OCI-LY1 (cell line): ENCODE measurements around the gene OSGEPL1.

ENCODE experiments used
- H2AFZ ChIP-seq: fragments of 200-600 bp; sonication (generic), shearing (Covaris generic); 2 replicates; pipeline ENCODE4 v1.6.0; 2014; ENCODE audit warnings: antibody characterized with exemption, mild to moderate bottlenecking, low read length
- H3F3A ChIP-seq: fragments of 200-600 bp; sonication (generic), shearing (Covaris generic); 2 replicates; pipeline ENCODE4 v1.6.0; 2014; ENCODE audit warnings: mild to moderate bottlenecking, antibody characterized with exemption, low read length, moderate library complexity; ENCODE audit not compliant: insufficient read depth
- H3K27ac ChIP-seq: fragments of 200-600 bp; sonication (generic); 2 replicates; pipeline ENCODE4 v1.5.1; 2014; ENCODE audit warnings: low read length, mixed run types, mild to moderate bottlenecking, low read depth; ENCODE audit not compliant: poor library complexity, severe bottlenecking
- H3K27me3 ChIP-seq: fragments of 200-600 bp; sonication (generic); 2 replicates; pipeline ENCODE4 v1.6.0; 2014; ENCODE audit warnings: antibody characterized with exemption, mild to moderate bottlenecking, low read length, moderate library complexity; ENCODE audit not compliant: insufficient read depth
- H3K36me3 ChIP-seq: fragments of 200-600 bp; sonication (generic); 2 replicates; pipeline ENCODE4 v1.6.1; 2014; ENCODE audit warnings: mild to moderate bottlenecking, antibody characterized with exemption, low read length, moderate library complexity, mixed read lengths; ENCODE audit not compliant: insufficient read depth
- H3K4me1 ChIP-seq: fragments of 200-600 bp; sonication (generic); 2 replicates; pipeline ENCODE4 v1.5.1; 2014; ENCODE audit warnings: mild to moderate bottlenecking, low read length, moderate library complexity; ENCODE audit not compliant: insufficient read depth, severe bottlenecking
- H3K4me2 ChIP-seq: fragments of 200-600 bp; sonication (generic), shearing (Covaris generic); 2 replicates; pipeline ENCODE4 v1.6.1; 2014; ENCODE audit warnings: low read length
- H3K4me3 ChIP-seq: fragments of 200-600 bp; sonication (generic); 2 replicates; pipeline ENCODE4 v1.5.1; 2014; ENCODE audit warnings: low read length, low read depth, mild to moderate bottlenecking, mixed read lengths; ENCODE audit not compliant: poor library complexity, severe bottlenecking
- H3K79me2 ChIP-seq: fragments of 200-600 bp; shearing (Covaris generic); 2 replicates; pipeline ENCODE4 v1.6.1; 2016; ENCODE audit warnings: mixed run types, low read length, mixed read lengths; ENCODE audit not compliant: insufficient read depth
- H3K9ac ChIP-seq: fragments of 200-600 bp; sonication (generic), shearing (Covaris generic); 2 replicates; pipeline ENCODE4 v1.6.1; 2014; ENCODE audit warnings: mild to moderate bottlenecking, low read length, mixed read lengths
- H3K9me2 ChIP-seq: fragments of 200-600 bp; sonication (generic), shearing (Covaris generic); 2 replicates; pipeline ENCODE4 v1.6.1; 2014; ENCODE audit warnings: low read depth, mild to moderate bottlenecking, low read length, mixed read lengths
- H3K9me3 ChIP-seq: fragments of 200-600 bp; shearing (Covaris generic); 2 replicates; pipeline ENCODE4 v1.6.1; 2014; ENCODE audit warnings: low read length, mixed read lengths
- H4K20me1 ChIP-seq: fragments of 200-600 bp; sonication (generic), shearing (Covaris generic); 2 replicates; pipeline ENCODE4 v1.6.0; 2016; ENCODE audit warnings: mild to moderate bottlenecking, low read length; ENCODE audit not compliant: insufficient read depth
- EZH2 ChIP-seq: fragments of 200-600 bp; sonication (generic), shearing (Covaris generic); IDR thresholded peaks from 2 replicates; pipeline ENCODE4 v1.8.0; 2017; ENCODE audit warnings: borderline replicate concordance, mixed run types, mild to moderate bottlenecking, antibody characterized with exemption, low read length, moderate library complexity, mixed read lengths
- TF ChIP-seq, protein P1 (sequence below): fragments of 200-600 bp; sonication (generic), shearing (Covaris generic); IDR thresholded peaks from 2 replicates; pipeline ENCODE4 v1.5.1; 2017; ENCODE audit warnings: mild to moderate bottlenecking, antibody characterized with exemption, low read length, moderate library complexity, mixed read lengths

Gene OSGEPL1

DNA sequence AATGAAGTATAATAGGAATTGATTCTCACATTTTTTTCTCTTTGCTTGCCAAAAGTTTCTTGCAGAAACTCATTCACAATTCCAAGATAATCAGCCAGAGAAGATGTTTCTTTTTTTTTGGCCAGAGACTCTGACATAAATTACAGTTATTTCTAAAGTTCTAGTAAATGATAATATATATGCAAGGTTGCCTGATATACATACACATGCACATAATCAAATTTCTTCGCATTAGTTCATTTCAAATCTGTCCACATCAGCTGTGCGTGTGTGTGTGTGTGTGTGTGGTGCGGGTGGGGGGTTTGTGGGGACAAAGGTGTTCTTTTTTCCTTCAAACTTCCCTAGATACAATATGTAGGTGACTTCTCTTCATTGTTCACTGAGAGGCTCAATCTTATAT, 33.2 kb downstream of the OSGEPL1 start:
- Histone ChIP-seq H3K36me3 (no peaks in the 10 kb centered on the region), H3K9me3 (no peaks in the 10 kb centered on the region), H2AFZ (no peak overlapping the region), H3K9ac (no peak overlapping the region), H3K79me2 (no peaks in the 10 kb centered on the region), H3K27me3 (no peaks in the 10 kb centered on the region), H3K9me2 (no peaks in the 10 kb centered on the region), H3K4me1 (no peaks in the 10 kb centered on the region), H3K4me3 (no peak overlapping the region), H4K20me1 (no peaks in the 10 kb centered on the region), H3K4me2 (no peak overlapping the region), H3F3A (no peaks in the 10 kb centered on the region), H3K27ac (no peak overlapping the region)
- TF ChIP-seq, protein P1, sequence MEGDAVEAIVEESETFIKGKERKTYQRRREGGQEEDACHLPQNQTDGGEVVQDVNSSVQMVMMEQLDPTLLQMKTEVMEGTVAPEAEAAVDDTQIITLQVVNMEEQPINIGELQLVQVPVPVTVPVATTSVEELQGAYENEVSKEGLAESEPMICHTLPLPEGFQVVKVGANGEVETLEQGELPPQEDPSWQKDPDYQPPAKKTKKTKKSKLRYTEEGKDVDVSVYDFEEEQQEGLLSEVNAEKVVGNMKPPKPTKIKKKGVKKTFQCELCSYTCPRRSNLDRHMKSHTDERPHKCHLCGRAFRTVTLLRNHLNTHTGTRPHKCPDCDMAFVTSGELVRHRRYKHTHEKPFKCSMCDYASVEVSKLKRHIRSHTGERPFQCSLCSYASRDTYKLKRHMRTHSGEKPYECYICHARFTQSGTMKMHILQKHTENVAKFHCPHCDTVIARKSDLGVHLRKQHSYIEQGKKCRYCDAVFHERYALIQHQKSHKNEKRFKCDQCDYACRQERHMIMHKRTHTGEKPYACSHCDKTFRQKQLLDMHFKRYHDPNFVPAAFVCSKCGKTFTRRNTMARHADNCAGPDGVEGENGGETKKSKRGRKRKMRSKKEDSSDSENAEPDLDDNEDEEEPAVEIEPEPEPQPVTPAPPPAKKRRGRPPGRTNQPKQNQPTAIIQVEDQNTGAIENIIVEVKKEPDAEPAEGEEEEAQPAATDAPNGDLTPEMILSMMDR = no peak
- TF ChIP-seq EZH2 = no peak

DNA sequence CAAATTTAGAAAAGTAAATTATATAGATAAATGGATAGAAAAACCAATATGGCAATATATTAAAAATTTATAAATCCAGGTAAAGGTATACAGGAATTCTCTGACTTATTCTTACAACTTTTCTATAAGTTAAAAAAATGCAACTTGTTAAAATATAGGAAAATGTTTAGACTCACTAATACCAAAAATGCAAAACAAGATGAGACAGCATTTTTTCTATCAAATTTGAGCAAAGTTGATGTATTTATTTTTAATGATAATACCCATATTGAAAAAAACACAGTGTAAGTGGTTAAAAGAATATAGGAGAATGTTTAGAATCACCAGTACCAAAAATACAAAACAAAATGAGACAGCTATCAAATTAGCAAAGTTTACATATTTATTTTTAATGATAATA, 35.7 kb downstream of the OSGEPL1 start:
- Histone ChIP-seq H3K9ac (no peak overlapping the region), H3K4me1 (no peaks in the 10 kb centered on the region), H3F3A (no peaks in the 10 kb centered on the region), H3K36me3 (no peaks in the 10 kb centered on the region), H3K9me2 (no peaks in the 10 kb centered on the region), H4K20me1 (no peaks in the 10 kb centered on the region), H3K4me3 (no peak overlapping the region), H3K79me2 (no peaks in the 10 kb centered on the region), H3K4me2 (no peak overlapping the region), H3K27me3 (no peaks in the 10 kb centered on the region), H2AFZ (no peak overlapping the region), H3K27ac (no peak overlapping the region), H3K9me3 (no peaks in the 10 kb centered on the region)
- TF ChIP-seq, protein P1 = no peak
- TF ChIP-seq EZH2 = no peak

- H3K79me2 ChIP-seq = no peaks in the 10 kb centered on the region
- no peak overlapping the region for H3K9ac ChIP-seq
- no peak overlapping the region for H3K4me3 ChIP-seq
- H3K9me3 ChIP-seq = no peaks in the 10 kb centered on the region
- H3K27ac ChIP-seq = no peak overlapping the region
- H3K9me2 ChIP-seq = no peaks in the 10 kb centered on the region
- H3K4me1 ChIP-seq = no peaks in the 10 kb centered on the region
- H3F3A ChIP-seq = no peaks in the 10 kb centered on the region
- H2AFZ ChIP-seq = no peak overlapping the region
- no peaks in the 10 kb centered on the region for H4K20me1 ChIP-seq
- no peaks in the 10 kb centered on the region for H3K36me3 ChIP-seq
- no peak overlapping the region for H3K4me2 ChIP-seq
- no peaks in the 10 kb centered on the region for H3K27me3 ChIP-seq
- no peak for TF ChIP-seq EZH2
- TF ChIP-seq, protein P1 = no peak
Measured at GRCh38 chr2:189726271-189726670, 36.3 kb downstream of the OSGEPL1 start.
